C4-2B (cell line): ENCODE data around the gene ZNF813.

Source experiments
- CTCF ChIP-seq: fragments of 450-650 bp; conservative IDR thresholded peaks from 2 replicates; pipeline ENCODE4 v1.5.1; 2017; ENCODE audit warnings: mild to moderate bottlenecking
- ZFX ChIP-seq: fragments of 450-650 bp; IDR thresholded peaks from 2 replicates; pipeline ENCODE4 v1.6.1; 2017

- TF ChIP-seq CTCF = no peak
- TF ChIP-seq ZFX = no peak
Observed at GRCh38 chr19:53463263-53463662, 4.3 kb upstream of the ZNF813 start.
